ENCODE results near the gene SMU1.
"Not testable (repeated sequence)": the region's sequence is repeated elsewhere in the genome, so short reads cannot be mapped to it uniquely, and the experiment has no call there.

The SMU1 gene

DNA sequence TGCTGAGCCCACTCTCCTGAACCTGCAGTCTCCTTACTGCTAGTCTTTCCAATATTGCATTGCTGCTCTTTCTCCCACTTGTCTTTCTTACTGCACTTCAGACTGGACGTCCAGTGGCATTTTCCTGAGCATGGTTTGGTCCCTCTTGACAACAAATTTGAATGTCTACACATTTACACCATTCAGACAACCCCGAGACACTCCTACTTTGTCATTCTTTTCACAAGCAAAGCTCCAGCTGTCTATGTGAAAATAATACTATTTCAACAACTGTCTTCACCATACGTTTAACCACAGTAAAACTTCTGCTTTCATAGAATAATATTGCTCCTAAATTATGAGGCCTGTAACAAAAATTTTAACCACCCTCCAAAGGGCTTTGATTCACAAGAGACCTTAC, 64.6 kb downstream of the SMU1 start:
- no peak for DNase-seq

DNA sequence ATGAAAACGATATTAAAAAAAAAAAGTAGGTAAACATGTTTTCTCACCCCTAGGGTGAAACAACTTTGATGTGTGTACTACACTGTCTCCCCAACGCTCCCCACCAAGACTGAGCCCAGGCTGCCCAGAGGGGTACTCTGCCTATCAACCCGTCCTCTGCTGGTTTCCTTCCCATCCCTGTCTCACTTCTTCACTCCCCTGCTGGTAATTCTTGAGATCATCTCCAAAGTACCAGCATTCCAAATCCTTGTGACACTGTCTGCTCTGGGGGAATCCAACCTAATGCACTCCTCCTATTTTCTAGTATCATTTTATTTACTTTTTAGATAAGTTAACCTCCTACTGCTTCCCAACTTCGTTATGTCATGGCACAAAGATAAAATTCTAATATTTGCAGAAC, 68.7 kb downstream of the SMU1 start:
- no peak for DNase-seq

DNA sequence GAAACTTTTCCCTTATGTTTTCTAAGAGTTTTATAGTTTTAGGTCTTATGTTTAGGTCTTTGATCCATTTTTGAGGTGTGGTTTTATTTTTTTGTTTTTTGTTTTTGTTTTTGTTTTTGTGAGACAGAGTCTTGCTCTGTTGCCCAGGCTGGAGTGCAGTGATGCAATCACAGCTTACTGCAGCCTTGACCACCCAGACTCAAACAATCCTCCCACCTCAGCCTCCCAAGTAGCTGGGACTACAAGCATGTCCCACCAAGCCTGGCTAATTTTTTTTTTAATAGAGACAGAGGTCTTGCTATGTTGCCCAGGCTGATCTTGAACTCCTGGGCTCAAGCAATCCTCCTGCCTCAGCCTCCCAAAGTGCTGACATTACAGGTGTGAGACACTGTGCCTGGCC, 71.1 kb downstream of the SMU1 start:
- not testable (repeated sequence) for DNase-seq

DNA sequence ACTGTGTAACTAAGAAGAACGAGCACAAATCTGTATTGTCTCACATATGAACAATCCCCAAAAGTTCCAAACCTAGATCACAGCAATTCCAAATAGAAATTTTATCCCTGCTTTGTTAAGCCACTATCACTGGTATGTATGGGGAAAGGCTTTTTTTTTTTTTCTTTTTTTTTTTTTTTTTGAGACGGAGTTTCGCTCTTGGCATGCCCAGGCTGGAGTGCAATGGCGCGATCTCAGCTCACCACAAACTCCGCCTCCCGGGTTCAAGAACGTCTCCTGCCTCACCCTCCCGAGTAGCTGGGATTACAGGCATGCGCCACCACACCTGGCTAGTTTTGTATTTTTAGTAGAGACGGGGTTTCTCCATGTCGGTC, 75.8 kb downstream of the SMU1 start:
- not testable (repeated sequence) for DNase-seq

DNA sequence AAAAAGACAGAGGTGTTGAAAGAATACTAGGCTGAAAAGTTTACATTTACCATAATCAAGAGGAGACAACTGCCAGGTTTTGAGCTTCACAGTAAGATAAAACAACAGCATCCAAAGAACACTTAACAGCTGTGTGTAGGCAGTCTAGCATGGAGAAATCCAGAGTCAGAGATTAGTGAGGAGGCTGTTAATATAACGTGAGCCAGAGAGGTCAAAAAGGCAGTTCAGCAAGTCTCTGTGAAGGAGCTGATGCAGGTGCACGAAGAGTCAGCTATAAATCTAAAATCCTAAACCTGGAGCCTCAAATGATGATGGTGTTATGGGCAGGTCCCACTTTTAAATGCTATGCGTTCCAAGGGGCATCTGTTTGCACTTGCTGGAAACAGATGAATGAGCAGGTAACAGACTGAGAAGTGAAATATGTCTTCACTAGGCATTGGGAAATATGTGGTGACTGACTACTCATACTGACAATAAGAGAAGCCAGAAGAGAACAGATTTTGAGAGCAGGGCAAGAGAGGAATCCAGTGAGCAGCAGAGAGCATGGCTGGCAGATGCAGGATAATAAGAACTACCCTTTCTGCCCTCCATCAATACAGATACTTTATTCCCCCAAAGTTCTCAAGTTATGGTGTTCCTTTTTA, 83.8 kb downstream of the SMU1 start:
- no peak for DNase-seq

DNA sequence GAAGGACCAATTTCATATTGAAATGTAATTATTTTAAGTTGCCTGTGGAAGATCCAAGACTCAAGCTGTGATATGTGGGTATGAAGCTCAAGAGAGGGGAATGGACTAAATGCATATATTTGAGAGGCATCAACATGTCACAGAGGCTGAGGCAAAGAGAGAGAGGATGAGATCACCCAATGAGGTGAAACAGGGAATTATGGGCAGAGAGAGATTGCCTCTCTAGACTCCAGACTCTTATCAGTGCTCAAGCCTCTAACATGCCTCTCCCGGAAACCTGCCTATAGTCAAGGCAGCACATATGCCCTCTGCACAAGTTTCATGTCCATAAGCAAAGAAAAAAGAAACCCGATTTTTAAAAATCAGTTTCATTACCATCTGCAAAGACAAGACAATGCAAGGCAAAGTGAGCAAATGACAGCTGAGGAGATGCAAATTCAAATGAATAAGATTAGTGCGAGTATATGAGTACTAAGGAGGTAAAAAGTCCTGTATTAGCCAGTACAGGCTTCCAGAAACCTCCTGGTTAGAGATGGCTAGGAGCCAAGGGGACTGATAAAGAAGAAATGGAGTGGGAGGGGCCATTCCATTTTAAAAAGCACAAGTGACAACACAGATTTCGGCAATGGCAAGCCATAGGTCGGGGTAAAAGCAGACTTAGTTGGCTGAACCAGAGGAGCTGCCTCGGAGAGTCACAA, 84.4 kb downstream of the SMU1 start:
- DNase-seq: no peak
